H9 (cell line): Measurements from ENCODE around the gene UPB1. TPM values are rescaled to one million over a fixed set of nuclear protein-coding genes. Genes with fewer than 3 reads are reported as not detected.

Source experiments
- DNase-seq: peaks from one replicate; pipeline ENCODE4 v3.0.0-alpha.2; 2017
- H2AFZ ChIP-seq: one replicate; pipeline ENCODE4 v1.6.1; 2013; ENCODE audit warnings: mild to moderate bottlenecking, low read length, control low read depth, moderate library complexity
- H2AK5ac ChIP-seq: 2 replicates; pipeline ENCODE4 v1.6.1; 2013; ENCODE audit warnings: low read length, control low read depth, mixed read lengths; ENCODE audit not compliant: insufficient read length
- H2BK120ac ChIP-seq: one replicate; pipeline ENCODE4 v1.6.1; 2013; ENCODE audit warnings: low read depth, mild to moderate bottlenecking, low read length, control low read depth, inconsistent platforms; ENCODE audit not compliant: poor library complexity, severe bottlenecking
- H2BK12ac ChIP-seq: 2 replicates; pipeline ENCODE4 v1.6.1; 2013; ENCODE audit warnings: low read length, control low read depth, mixed read lengths, low read depth; ENCODE audit not compliant: insufficient read length
- H2BK15ac ChIP-seq: 2 replicates; pipeline ENCODE4 v1.6.1; 2013; ENCODE audit warnings: low read depth, low read length, control low read depth
- H2BK20ac ChIP-seq: one replicate; pipeline ENCODE4 v1.6.1; 2013; ENCODE audit warnings: low read depth, mild to moderate bottlenecking, low read length, control low read depth, inconsistent platforms; ENCODE audit not compliant: poor library complexity, severe bottlenecking
- H2BK5ac ChIP-seq: 2 replicates; pipeline ENCODE4 v1.6.1; 2013; ENCODE audit warnings: low read length, control low read depth, mixed read lengths; ENCODE audit not compliant: insufficient read length
- H3K14ac ChIP-seq: 2 replicates; pipeline ENCODE4 v1.6.1; 2013; ENCODE audit warnings: low read length, control low read depth; ENCODE audit not compliant: insufficient read depth
- H3K18ac ChIP-seq: 2 replicates; pipeline ENCODE4 v1.6.1; 2013; ENCODE audit warnings: low read depth, mild to moderate bottlenecking, mixed read lengths, low read length, control low read depth; ENCODE audit not compliant: insufficient read length
- H3K23ac ChIP-seq: 2 replicates; pipeline ENCODE4 v1.6.1; 2013; ENCODE audit warnings: low read length, control low read depth, mixed read lengths, low read depth; ENCODE audit not compliant: insufficient read length
- H3K23me2 ChIP-seq: 2 replicates; pipeline ENCODE4 v1.6.1; 2013; ENCODE audit warnings: low read depth, mild to moderate bottlenecking, mixed read lengths, low read length, control low read depth; ENCODE audit not compliant: insufficient read length, poor library complexity, severe bottlenecking
- H3K27ac ChIP-seq: 2 replicates; pipeline ENCODE4 v1.5.1; 2013; ENCODE audit warnings: low read length, control low read depth, mixed read lengths, low read depth; ENCODE audit not compliant: insufficient read length
- H3K27me3 ChIP-seq: 2 replicates; pipeline ENCODE4 v1.6.1; 2013; ENCODE audit warnings: low read length, control low read depth, inconsistent platforms; ENCODE audit not compliant: insufficient read depth
- H3K4ac ChIP-seq: 2 replicates; pipeline ENCODE4 v1.6.1; 2013; ENCODE audit warnings: low read depth, mild to moderate bottlenecking, control low read depth, inconsistent platforms, low read length, moderate library complexity
- H3K4me1 ChIP-seq: 2 replicates; pipeline ENCODE4 v1.6.1; 2013; ENCODE audit warnings: low read length, control low read depth, inconsistent platforms; ENCODE audit not compliant: insufficient read depth
- H3K4me2 ChIP-seq: 2 replicates; pipeline ENCODE4 v1.6.1; 2013; ENCODE audit warnings: low read length, control low read depth, mixed read lengths; ENCODE audit not compliant: insufficient read length, insufficient read depth
- H3K56ac ChIP-seq: 2 replicates; pipeline ENCODE4 v1.6.1; 2013; ENCODE audit warnings: low read depth, mild to moderate bottlenecking, mixed read lengths, low read length, control low read depth; ENCODE audit not compliant: insufficient read length
- H3K79me1 ChIP-seq: 2 replicates; pipeline ENCODE4 v1.6.1; 2013; ENCODE audit warnings: low read depth, mild to moderate bottlenecking, moderate library complexity, low read length, control low read depth, inconsistent platforms; ENCODE audit not compliant: insufficient read depth, poor library complexity, severe bottlenecking
- H3K79me2 ChIP-seq: 2 replicates; pipeline ENCODE4 v1.6.1; 2013; ENCODE audit warnings: low read length, control low read depth, inconsistent platforms; ENCODE audit not compliant: insufficient read depth
- H3K9ac ChIP-seq: 2 replicates; pipeline ENCODE4 v1.6.1; 2013; ENCODE audit warnings: low read length, control low read depth, mixed read lengths; ENCODE audit not compliant: insufficient read length; ENCODE audit errors: extremely low read depth
- H3K9me3 ChIP-seq: one replicate; pipeline ENCODE4 v1.6.1; 2013; ENCODE audit warnings: low read depth, low read length, inconsistent platforms; ENCODE audit not compliant: control insufficient read depth
- H3T11ph ChIP-seq: one replicate; pipeline ENCODE4 v1.6.1; 2013; ENCODE audit warnings: mild to moderate bottlenecking, low read length, control low read depth, inconsistent platforms
- H4K20me1 ChIP-seq: one replicate; pipeline ENCODE4 v1.6.1; 2013; ENCODE audit not compliant: control insufficient read depth, insufficient read length, insufficient read depth
- H4K5ac ChIP-seq: 2 replicates; pipeline ENCODE4 v1.6.1; 2013; ENCODE audit warnings: low read depth, mild to moderate bottlenecking, mixed read lengths, low read length, control low read depth; ENCODE audit not compliant: insufficient read length
- H4K8ac ChIP-seq: replicated peaks from 2 replicates; pipeline ENCODE4 v1.6.1; 2013; ENCODE audit warnings: low read length, control low read depth, mixed read lengths, low read depth; ENCODE audit not compliant: insufficient read length
- H4K91ac ChIP-seq: 2 replicates; pipeline ENCODE4 v1.6.1; 2013; ENCODE audit warnings: low read depth, mild to moderate bottlenecking, moderate library complexity, mixed read lengths, low read length, control low read depth; ENCODE audit not compliant: insufficient read length
- H3K27ac Mint-ChIP-seq, 3 experiments: 2 replicates in 2 of 3; 3 replicates in 1 of 3; pipeline ENCODE4 v1.8.0; 2020 to 2021; ENCODE audit warnings: mixed read lengths in 3 of 3, mild to moderate bottlenecking in 1 of 3, moderate library complexity in 1 of 3
- H3K27me3 Mint-ChIP-seq: 2 replicates; pipeline ENCODE4 v1.8.0; 2021; ENCODE audit warnings: low read depth, mild to moderate bottlenecking, moderate library complexity, mixed read lengths
- H3K36me3 Mint-ChIP-seq, 3 experiments: 2 replicates in 2 of 3; 3 replicates in 1 of 3; pipeline ENCODE4 v1.8.0; 2020 to 2021; ENCODE audit warnings: low read depth in 3 of 3, mixed read lengths in 3 of 3; ENCODE audit not compliant: insufficient read depth in 1 of 3
- H3K4me1 Mint-ChIP-seq, 2 experiments: 2 replicates each; pipeline ENCODE4 v1.8.0; 2020; ENCODE audit warnings: mixed read lengths in 2 of 2
- H3K4me3 Mint-ChIP-seq, 2 experiments: 2 replicates in 1 of 2; 3 replicates in 1 of 2; pipeline ENCODE4 v1.8.0; 2020 to 2021; ENCODE audit warnings: mild to moderate bottlenecking in 2 of 2, mixed read lengths in 2 of 2, moderate library complexity in 1 of 2
- H3K9me3 Mint-ChIP-seq, 2 experiments: 2 replicates in 1 of 2; 3 replicates in 1 of 2; pipeline ENCODE4 v1.8.0; 2020; ENCODE audit warnings: mild to moderate bottlenecking in 2 of 2, mixed read lengths in 2 of 2, moderate library complexity in 1 of 2
- CTCF ChIP-seq: fragments of 200-600 bp; sonication (generic); conservative IDR thresholded peaks from 3 replicates; pipeline ENCODE4 v1.8.0; 2021; ENCODE audit warnings: antibody characterized with exemption, mild to moderate bottlenecking
- WGBS: extraction: QIAGEN DNeasy Blood & Tissue Kit; methylation state at CpG from one replicate; pipeline ENCODE4 v1.1.7; 2013; ENCODE audit warnings: missing lambda C conversion rate, low lambda C conversion rate, mixed read lengths; ENCODE audit not compliant: insufficient read length; ENCODE audit errors: extremely low coverage; 5-methylcytosine and 5-hydroxymethylcytosine counted together
- total RNA-seq: library from RNA; stranded (reverse); gene quantifications from 2 replicates; pipeline ENCODE4 v1.2.1, GENCODE V29; 2021

UPB1 gene
- total RNA-seq, 1 experiment from 2014 or later: not detected

GRCh38 chr22:24559471-24559870 is 64.3 kb downstream of the UPB1 start:
- peaks cover 2% of the 10 kb centered on the region in 2 experiments; a peak in 3 of 5 replicates for H3K9me3 Mint-ChIP-seq
- no peaks in the 10 kb centered on the region for H3K9me3 ChIP-seq
- peaks cover 7 to 13% of the 10 kb centered on the region in 2 experiments for H3K4me1 Mint-ChIP-seq
- H3K79me1 ChIP-seq: peaks cover 4% of the 10 kb centered on the region
- no peak overlapping the region for H3K27ac ChIP-seq
- H2BK120ac ChIP-seq: no peak overlapping the region
- no peak for TF ChIP-seq CTCF
- H3K4ac ChIP-seq: no peak overlapping the region
- H3K79me2 ChIP-seq: peaks cover 59% of the 10 kb centered on the region; the same call in 1 of the 2 replicates
- H3K14ac ChIP-seq: no peak overlapping the region
- no peak overlapping the region for H2BK20ac ChIP-seq
- no peaks in the 10 kb centered on the region for H3K27me3 ChIP-seq
- H3K36me3 Mint-ChIP-seq: peaks cover 40 to 59% (median 56%) of the 10 kb centered on the region in 3 experiments
- no peak overlapping the region for H3K23ac ChIP-seq
- no peak overlapping the region for H4K8ac ChIP-seq
- H3K56ac ChIP-seq: no peak overlapping the region
- H3K27me3 Mint-ChIP-seq: no peaks in the 10 kb centered on the region
- peaks cover 3% of the 10 kb centered on the region; the same call in 1 of the 2 replicates for H3K4me1 ChIP-seq
- no peak overlapping the region for H3K4me2 ChIP-seq
- H2BK15ac ChIP-seq: no peak overlapping the region
- WGBS: no CpG with 5 or more reads among the region's 4 CpGs
- peaks cover 12% of the 10 kb centered on the region for H3K23me2 ChIP-seq
- no peak overlapping the region for H3K4me3 Mint-ChIP-seq
- no peak for DNase-seq
- no peak overlapping the region for H2AK5ac ChIP-seq
- H3K9ac ChIP-seq: no peak overlapping the region
- H4K20me1 ChIP-seq: peaks cover 2% of the 10 kb centered on the region
- no peak overlapping the region for H3K27ac Mint-ChIP-seq
- no peak overlapping the region for H4K5ac ChIP-seq
- H2AFZ ChIP-seq: no peak overlapping the region
- no peak overlapping the region for H3T11ph ChIP-seq
- no peak overlapping the region for H4K91ac ChIP-seq
- H2BK5ac ChIP-seq: no peak overlapping the region
- no peak overlapping the region for H2BK12ac ChIP-seq
- H3K18ac ChIP-seq: no peak overlapping the region
